HG03354 (cell line): ENCODE data around the gene CSNK1A1.
"Not testable (repeated sequence)": the region's sequence is repeated elsewhere in the genome, so short reads cannot be mapped to it uniquely, and the experiment has no call there.

Experiments used
- ATAC-seq: cut with Tn5 transposase; IDR thresholded peaks from one replicate; pipeline ENCODE4 v1.9.1; 2021; ENCODE audit warnings: mild to moderate bottlenecking; ENCODE audit not compliant: unreplicated experiment, poor library complexity, severe bottlenecking

Gene CSNK1A1

GRCh38 chr5:149466457-149466972, 84.7 kb downstream of the CSNK1A1 start:
- no peak for ATAC-seq

- ATAC-seq: no peak
Measured at GRCh38 chr5:149464796-149465489, 86.3 kb downstream of the CSNK1A1 start.

GRCh38 chr5:149461907-149462306, 89.3 kb downstream of the CSNK1A1 start:
- ATAC-seq: not testable (repeated sequence)

GRCh38 chr5:149459891-149460290, 91.3 kb downstream of the CSNK1A1 start:
- ATAC-seq: no peak

- no peak for ATAC-seq
Measured at GRCh38 chr5:149457393-149457763, 93.9 kb downstream of the CSNK1A1 start.

- no peak for ATAC-seq
Measured at GRCh38 chr5:149456597-149457392, 94.4 kb downstream of the CSNK1A1 start.

GRCh38 chr5:149455889-149456409, 95.3 kb downstream of the CSNK1A1 start:
- ATAC-seq: no peak

- ATAC-seq: no peak
Measured at GRCh38 chr5:149453618-149454415, 97.4 kb downstream of the CSNK1A1 start.

- ATAC-seq: no peak
Measured at GRCh38 chr5:149452665-149453617, 98.3 kb downstream of the CSNK1A1 start.

- no peak for ATAC-seq
Measured at GRCh38 chr5:149452007-149452664, 99.1 kb downstream of the CSNK1A1 start.

- ATAC-seq: no peak
Measured at GRCh38 chr5:149450199-149450598, 101.0 kb downstream of the CSNK1A1 start.

- no peak for ATAC-seq
Measured at GRCh38 chr5:149448831-149449714, 102.2 kb downstream of the CSNK1A1 start.

- no peak for ATAC-seq
Measured at GRCh38 chr5:149448431-149448830, 102.8 kb downstream of the CSNK1A1 start.

- ATAC-seq: no peak
Measured at GRCh38 chr5:149447373-149448367, 103.6 kb downstream of the CSNK1A1 start.

- not testable (repeated sequence) for ATAC-seq
Measured at GRCh38 chr5:149446794-149447193, 104.4 kb downstream of the CSNK1A1 start.

GRCh38 chr5:149445739-149446369, 105.4 kb downstream of the CSNK1A1 start:
- no peak for ATAC-seq
